Fibroblast of mammary gland (primary cell): Measurements from ENCODE around the gene ETV1.

Experiments used
- DNase-seq: peaks from one replicate; pipeline ENCODE4 v3.0.0-alpha.2; 2010; ENCODE audit warnings: low read depth
- H3K4me3 ChIP-seq: 2 replicates; pipeline ENCODE4 v1.5.1; 2011; ENCODE audit warnings: low read depth, mild to moderate bottlenecking, low read length, moderate library complexity; ENCODE audit not compliant: control insufficient read depth
- CTCF ChIP-seq: conservative IDR thresholded peaks from 2 replicates; pipeline ENCODE4 v1.5.1; 2011; ENCODE audit warnings: low read depth, low read length, inconsistent platforms; ENCODE audit not compliant: control insufficient read depth, insufficient read depth

ETV1 gene

DNA sequence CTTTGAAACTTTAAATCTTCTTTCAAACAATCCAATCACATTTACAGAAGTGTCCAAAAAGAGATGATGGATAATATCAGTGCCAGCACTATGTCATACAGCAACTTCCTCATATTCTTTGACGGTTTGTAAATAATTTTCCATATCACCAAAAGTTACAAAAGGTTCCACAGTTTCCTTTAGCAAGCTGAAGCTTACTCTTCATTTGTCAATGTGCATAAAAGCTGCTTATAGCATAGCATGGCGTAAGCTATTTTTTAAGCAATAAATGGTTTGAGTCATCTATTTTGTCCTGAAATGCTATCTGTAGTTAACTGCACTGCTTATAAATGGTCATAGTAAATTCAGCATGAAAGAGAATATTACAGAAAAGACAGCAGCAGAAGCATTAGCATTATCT, 95.1 kb downstream of the ETV1 start:
- no peak for TF ChIP-seq CTCF
- no peak for DNase-seq
- H3K4me3 ChIP-seq = no peak overlapping the region

GRCh38 chr7:13890793-13891192, 98.7 kb downstream of the ETV1 start:
- no peak for TF ChIP-seq CTCF
- DNase-seq = no peak
- H3K4me3 ChIP-seq = no peak overlapping the region

GRCh38 chr7:13886356-13886755, 103.1 kb downstream of the ETV1 start:
- TF ChIP-seq CTCF = no peak
- no peak for DNase-seq
- no peak overlapping the region for H3K4me3 ChIP-seq

GRCh38 chr7:13882051-13882450, 107.4 kb downstream of the ETV1 start:
- DNase-seq = no peak
- no peak overlapping the region for H3K4me3 ChIP-seq
- no peak for TF ChIP-seq CTCF

DNA sequence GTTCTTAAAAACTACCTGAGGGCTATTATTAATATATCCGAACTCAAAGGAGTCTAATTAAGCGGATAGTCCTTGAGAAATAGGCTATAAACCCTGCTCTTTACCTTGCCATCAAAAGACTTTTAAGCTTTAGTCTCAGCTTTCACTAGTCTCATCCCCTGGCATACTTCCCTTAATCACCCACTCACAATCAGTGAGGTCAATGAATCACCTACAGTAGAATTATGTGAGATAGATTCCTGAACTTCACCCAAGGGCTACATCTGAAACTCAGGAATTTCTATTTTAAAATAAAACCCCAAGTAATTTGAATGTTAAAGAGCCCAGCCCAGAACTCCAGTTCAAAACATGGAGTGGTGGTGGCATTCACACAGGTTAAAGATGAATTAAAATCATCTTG, 108.7 kb downstream of the ETV1 start:
- DNase-seq = peak; percentile 85
- no peak overlapping the region for H3K4me3 ChIP-seq
- no peak for TF ChIP-seq CTCF

DNA sequence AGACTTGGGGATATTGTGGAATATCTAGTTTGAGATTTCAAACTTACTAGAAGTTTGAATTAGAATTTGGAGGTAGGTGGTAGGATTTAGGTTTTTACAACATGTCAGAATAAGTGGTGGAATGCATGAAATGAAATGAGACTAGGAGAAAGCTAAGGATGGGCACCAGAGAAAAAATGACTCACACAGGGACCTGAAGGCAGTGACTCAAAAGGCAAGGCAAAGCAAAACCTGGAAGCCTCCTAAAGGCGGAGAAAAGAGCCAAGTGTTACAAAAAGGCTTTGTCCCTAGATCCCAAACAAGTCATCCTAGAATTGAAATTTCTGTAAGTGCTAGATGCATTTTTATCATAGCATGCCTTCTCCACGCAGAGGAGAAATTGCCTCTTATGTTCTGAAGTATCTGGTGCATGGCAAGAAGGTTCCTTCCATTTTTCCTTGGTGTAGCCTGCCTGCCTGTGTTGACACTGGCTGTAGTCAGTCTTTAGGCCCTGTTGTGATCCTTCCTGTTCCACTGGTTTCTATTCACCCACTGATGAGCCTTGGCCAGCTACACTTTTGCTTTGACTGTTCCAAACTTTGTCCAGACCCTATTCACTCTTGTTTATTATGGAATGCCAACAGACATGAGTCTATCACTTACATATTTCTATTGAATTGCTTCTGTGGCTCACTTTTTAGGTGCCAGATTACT, 109.3 kb downstream of the ETV1 start:
- TF ChIP-seq CTCF = peak; percentile 5
- DNase-seq = peak; percentile 78
- no peak overlapping the region for H3K4me3 ChIP-seq

DNA sequence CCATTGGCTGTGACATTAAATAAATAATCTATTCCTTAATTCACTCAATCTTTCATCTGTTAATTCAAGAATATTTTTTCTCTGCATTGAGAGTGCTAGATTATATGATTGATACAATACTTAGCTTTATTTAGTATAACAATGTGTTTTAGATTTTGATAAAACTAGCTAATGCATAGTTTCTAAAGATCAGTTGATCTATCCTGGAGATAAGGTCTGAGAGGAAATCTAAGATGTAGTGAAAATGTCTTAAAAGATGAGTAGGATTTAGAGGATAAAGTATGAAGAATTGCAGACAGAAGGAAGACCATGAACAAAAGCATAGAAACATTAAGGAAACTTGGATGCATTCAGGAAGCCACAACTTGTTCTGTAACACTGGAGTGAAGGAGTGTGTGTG, 110.3 kb downstream of the ETV1 start:
- no peak overlapping the region for H3K4me3 ChIP-seq

More for the DNA sequence above, 110.3 kb downstream of the ETV1 start:
- TF ChIP-seq CTCF = no peak
- DNase-seq = no peak
